GM21619 (cell line): Measurements from ENCODE around the gene PTPN12.
"Not testable (repeated sequence)": the region's sequence is repeated elsewhere in the genome, so short reads cannot be mapped to it uniquely, and the experiment has no call there.

Experiments used
- ATAC-seq: cut with Tn5 transposase; IDR thresholded peaks from one replicate; pipeline ENCODE4 v1.9.1; 2021; ENCODE audit not compliant: unreplicated experiment

PTPN12 gene

GRCh38 chr7:77576856-77577255, 39.8 kb downstream of the PTPN12 start:
- no peak for ATAC-seq

- ATAC-seq: no peak
Measured at GRCh38 chr7:77579797-77580196, 42.7 kb downstream of the PTPN12 start.

- ATAC-seq: no peak
Measured at GRCh38 chr7:77580762-77581350, 43.8 kb downstream of the PTPN12 start.

- no peak for ATAC-seq
Measured at GRCh38 chr7:77587272-77587671, 50.2 kb downstream of the PTPN12 start.

GRCh38 chr7:77600952-77601351, 63.9 kb downstream of the PTPN12 start:
- no peak for ATAC-seq

- no peak for ATAC-seq
Measured at GRCh38 chr7:77606562-77606961, 69.5 kb downstream of the PTPN12 start.

GRCh38 chr7:77619314-77619713, 82.2 kb downstream of the PTPN12 start:
- ATAC-seq: no peak

- ATAC-seq: no peak
Measured at GRCh38 chr7:77626586-77627308, 89.7 kb downstream of the PTPN12 start.

GRCh38 chr7:77627309-77627676, 90.2 kb downstream of the PTPN12 start:
- ATAC-seq: no peak

GRCh38 chr7:77629797-77630196, 92.7 kb downstream of the PTPN12 start:
- ATAC-seq: no peak

- no peak for ATAC-seq
Measured at GRCh38 chr7:77631820-77632219, 94.7 kb downstream of the PTPN12 start.

- ATAC-seq: no peak
Measured at GRCh38 chr7:77644774-77645173, 107.7 kb downstream of the PTPN12 start.

GRCh38 chr7:77648742-77649338, 111.7 kb downstream of the PTPN12 start:
- ATAC-seq: no peak

- ATAC-seq: no peak
Measured at GRCh38 chr7:77649716-77650349, 112.7 kb downstream of the PTPN12 start.

- ATAC-seq: no peak
Measured at GRCh38 chr7:77651575-77652162, 114.6 kb downstream of the PTPN12 start.

- ATAC-seq: not testable (repeated sequence)
Measured at GRCh38 chr7:77652826-77653225, 115.7 kb downstream of the PTPN12 start.

- ATAC-seq: no peak
Measured at GRCh38 chr7:77653572-77653971, 116.5 kb downstream of the PTPN12 start.

GRCh38 chr7:77655356-77655755, 118.3 kb downstream of the PTPN12 start:
- ATAC-seq: no peak

GRCh38 chr7:77655836-77656455, 118.9 kb downstream of the PTPN12 start:
- no peak for ATAC-seq

- no peak for ATAC-seq
Measured at GRCh38 chr7:77657427-77658224, 120.5 kb downstream of the PTPN12 start.
